ENCODE data around the gene CD86. TPM values are rescaled to one million over a fixed set of nuclear protein-coding genes. Genes with fewer than 3 reads are reported as not detected.

CD86 gene
- polyA plus RNA-seq, 2 donors = 0.39 to 0.85 TPM

- no peaks in the 10 kb centered on the region for H3K36me3 ChIP-seq (ENCODE audit: control insufficient read depth in 2 of 2, insufficient read depth in 2 of 2, low read length in 1 of 2)
- H3K27ac ChIP-seq (ENCODE audit: low read depth in 2 of 2, low read length in 1 of 2) = no peak overlapping the region
- WGBS, 2 donors = 74 to 76% methylated on average over 6 of the region's 6 CpGs
- no peaks in the 10 kb centered on the region for H3K4me1 ChIP-seq (ENCODE audit: control insufficient read depth in 2 of 2, insufficient read depth in 2 of 2, low read length in 1 of 2)
- H3K27me3 ChIP-seq (ENCODE audit: control insufficient read depth in 1 of 2, insufficient read depth in 2 of 2, low read length in 2 of 2) = no peaks in the 10 kb centered on the region
- H3K9me3 ChIP-seq (ENCODE audit: control insufficient read depth in 2 of 2, insufficient read depth in 1 of 2, low read depth in 1 of 2, low read length in 1 of 2) = no peaks in the 10 kb centered on the region
- no peak overlapping the region for H3K4me3 ChIP-seq (ENCODE audit: low read depth in 1 of 2, low read length in 2 of 2)
These were observed 19.6 kb downstream of the CD86 start for GRCh38 chr3:122074621-122075265.

- Histone ChIP-seq H3K9me3 (ENCODE audit: control insufficient read depth in 2 of 2, insufficient read depth in 1 of 2, low read depth in 1 of 2, low read length in 1 of 2) (no peaks in the 10 kb centered on the region), H3K27ac (ENCODE audit: low read depth in 2 of 2, low read length in 1 of 2) (no peak overlapping the region), H3K4me3 (ENCODE audit: low read depth in 1 of 2, low read length in 2 of 2) (no peak overlapping the region), H3K27me3 (ENCODE audit: control insufficient read depth in 1 of 2, insufficient read depth in 2 of 2, low read length in 2 of 2) (no peaks in the 10 kb centered on the region), H3K36me3 (ENCODE audit: control insufficient read depth in 2 of 2, insufficient read depth in 2 of 2, low read length in 1 of 2) (no peaks in the 10 kb centered on the region), H3K4me1 (ENCODE audit: control insufficient read depth in 2 of 2, insufficient read depth in 2 of 2, low read length in 1 of 2) (no peaks in the 10 kb centered on the region)
- 62 to 75% methylated on average over 4 of the region's 4 CpGs for WGBS, 2 donors
These were observed 21.5 kb downstream of the CD86 start for GRCh38 chr3:122076491-122077292.

GRCh38 chr3:122077293-122078234 lies 22.4 kb downstream of the CD86 start:
- H3K4me3 ChIP-seq (ENCODE audit: low read depth in 1 of 2, low read length in 2 of 2) = no peak overlapping the region
- no peaks in the 10 kb centered on the region for H3K9me3 ChIP-seq (ENCODE audit: control insufficient read depth in 2 of 2, insufficient read depth in 1 of 2, low read depth in 1 of 2, low read length in 1 of 2)
- H3K36me3 ChIP-seq (ENCODE audit: control insufficient read depth in 2 of 2, insufficient read depth in 2 of 2, low read length in 1 of 2) = no peaks in the 10 kb centered on the region
- WGBS, 2 donors = 57 to 64% methylated on average over 9 of the region's 9 CpGs
- H3K4me1 ChIP-seq (ENCODE audit: control insufficient read depth in 2 of 2, insufficient read depth in 2 of 2, low read length in 1 of 2) = no peaks in the 10 kb centered on the region
- no peak overlapping the region for H3K27ac ChIP-seq (ENCODE audit: low read depth in 2 of 2, low read length in 1 of 2)
- H3K27me3 ChIP-seq (ENCODE audit: control insufficient read depth in 1 of 2, insufficient read depth in 2 of 2, low read length in 2 of 2) = no peaks in the 10 kb centered on the region

GRCh38 chr3:122078235-122078935 lies 23.2 kb downstream of the CD86 start:
- Histone ChIP-seq H3K27me3 (ENCODE audit: control insufficient read depth in 1 of 2, insufficient read depth in 2 of 2, low read length in 2 of 2) (no peaks in the 10 kb centered on the region), H3K9me3 (ENCODE audit: control insufficient read depth in 2 of 2, insufficient read depth in 1 of 2, low read depth in 1 of 2, low read length in 1 of 2) (no peaks in the 10 kb centered on the region), H3K4me3 (ENCODE audit: low read depth in 1 of 2, low read length in 2 of 2) (no peak overlapping the region), H3K36me3 (ENCODE audit: control insufficient read depth in 2 of 2, insufficient read depth in 2 of 2, low read length in 1 of 2) (no peaks in the 10 kb centered on the region), H3K4me1 (ENCODE audit: control insufficient read depth in 2 of 2, insufficient read depth in 2 of 2, low read length in 1 of 2) (no peaks in the 10 kb centered on the region), H3K27ac (ENCODE audit: low read depth in 2 of 2, low read length in 1 of 2) (no peak overlapping the region)
- whole genome bisulfite sequencing, 2 donors = 64 to 66% methylated on average over 8 of the region's 8 CpGs

- Histone ChIP-seq H3K36me3 (ENCODE audit: control insufficient read depth in 2 of 2, insufficient read depth in 2 of 2, low read length in 1 of 2) (no peaks in the 10 kb centered on the region), H3K27me3 (ENCODE audit: control insufficient read depth in 1 of 2, insufficient read depth in 2 of 2, low read length in 2 of 2) (no peaks in the 10 kb centered on the region), H3K27ac (ENCODE audit: low read depth in 2 of 2, low read length in 1 of 2) (no peak overlapping the region), H3K4me3 (ENCODE audit: low read depth in 1 of 2, low read length in 2 of 2) (no peak overlapping the region), H3K4me1 (ENCODE audit: control insufficient read depth in 2 of 2, insufficient read depth in 2 of 2, low read length in 1 of 2) (no peaks in the 10 kb centered on the region), H3K9me3 (ENCODE audit: control insufficient read depth in 2 of 2, insufficient read depth in 1 of 2, low read depth in 1 of 2, low read length in 1 of 2) (no peaks in the 10 kb centered on the region)
- WGBS, 2 donors = 93 to 97% methylated on average over 8 of the region's 8 CpGs
These were observed 24.5 kb downstream of the CD86 start for GRCh38 chr3:122079524-122080206.

DNA sequence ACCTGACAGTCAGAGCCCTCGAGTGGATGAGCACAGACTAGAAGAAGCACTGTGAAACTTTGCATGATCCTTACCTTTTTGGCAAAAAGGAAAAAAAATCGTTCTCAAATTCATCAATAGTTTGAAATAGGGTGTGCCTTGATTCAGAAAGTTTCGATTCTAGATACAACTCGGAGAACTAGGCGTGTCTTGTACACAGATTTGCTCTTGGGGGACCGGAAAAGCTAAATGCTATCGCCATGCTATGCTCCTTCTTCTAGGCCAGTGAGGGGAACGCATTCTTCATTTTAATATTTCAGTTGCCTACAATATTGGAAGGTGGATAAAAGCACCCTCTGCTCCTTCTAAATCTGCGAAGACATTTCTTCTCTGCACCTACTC lies 25.0 kb downstream of the CD86 start:
- no peak overlapping the region for H3K27ac ChIP-seq (ENCODE audit: low read depth in 2 of 2, low read length in 1 of 2)
- no peak overlapping the region for H3K4me3 ChIP-seq (ENCODE audit: low read depth in 1 of 2, low read length in 2 of 2)
- no peaks in the 10 kb centered on the region for H3K36me3 ChIP-seq (ENCODE audit: control insufficient read depth in 2 of 2, insufficient read depth in 2 of 2, low read length in 1 of 2)
- WGBS, 2 donors = 86% methylated on average over 9 of the region's 9 CpGs
- no peaks in the 10 kb centered on the region for H3K27me3 ChIP-seq (ENCODE audit: control insufficient read depth in 1 of 2, insufficient read depth in 2 of 2, low read length in 2 of 2)
- no peaks in the 10 kb centered on the region for H3K9me3 ChIP-seq (ENCODE audit: control insufficient read depth in 2 of 2, insufficient read depth in 1 of 2, low read depth in 1 of 2, low read length in 1 of 2)
- no peaks in the 10 kb centered on the region for H3K4me1 ChIP-seq (ENCODE audit: control insufficient read depth in 2 of 2, insufficient read depth in 2 of 2, low read length in 1 of 2)

- Histone ChIP-seq H3K27me3 (ENCODE audit: control insufficient read depth in 1 of 2, insufficient read depth in 2 of 2, low read length in 2 of 2) (no peaks in the 10 kb centered on the region), H3K4me1 (ENCODE audit: control insufficient read depth in 2 of 2, insufficient read depth in 2 of 2, low read length in 1 of 2) (peaks cover 0 to 6% of the 10 kb centered on the region in 2 donors), H3K27ac (ENCODE audit: low read depth in 2 of 2, low read length in 1 of 2) (peak overlapping the region; percentile 16 to 61), H3K9me3 (ENCODE audit: control insufficient read depth in 2 of 2, insufficient read depth in 1 of 2, low read depth in 1 of 2, low read length in 1 of 2) (no peaks in the 10 kb centered on the region), H3K36me3 (ENCODE audit: control insufficient read depth in 2 of 2, insufficient read depth in 2 of 2, low read length in 1 of 2) (no peaks in the 10 kb centered on the region), H3K4me3 (ENCODE audit: low read depth in 1 of 2, low read length in 2 of 2) (no peak overlapping the region)
- 56 to 57% methylated on average over 7 of the region's 7 CpGs for WGBS, 2 donors
These were observed 26.5 kb downstream of the CD86 start for GRCh38 chr3:122081543-122082247.

DNA sequence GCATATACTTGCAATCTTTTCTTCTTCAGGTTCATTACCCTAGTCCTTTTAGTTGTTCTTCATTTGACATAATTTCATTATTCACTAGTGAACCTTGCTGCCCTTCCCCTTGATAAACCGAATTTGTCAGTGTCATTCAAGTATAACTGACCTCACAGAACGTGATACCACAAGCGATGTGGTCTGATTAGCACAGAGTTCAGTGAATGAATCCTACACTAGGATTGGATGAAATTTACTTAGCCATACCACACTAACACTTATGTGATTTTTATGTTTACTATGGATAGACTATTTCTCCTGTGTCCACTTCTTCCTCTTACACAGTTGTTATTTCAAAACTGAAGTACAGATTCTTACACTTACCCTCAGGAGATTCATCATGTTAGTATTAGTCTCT lies 27.2 kb downstream of the CD86 start:
- H3K27ac ChIP-seq (ENCODE audit: low read depth in 2 of 2, low read length in 1 of 2) = no peak overlapping the region
- no peaks in the 10 kb centered on the region for H3K27me3 ChIP-seq (ENCODE audit: control insufficient read depth in 1 of 2, insufficient read depth in 2 of 2, low read length in 2 of 2)
- no peak overlapping the region for H3K4me3 ChIP-seq (ENCODE audit: low read depth in 1 of 2, low read length in 2 of 2)
- peaks cover 0 to 6% of the 10 kb centered on the region in 2 donors for H3K4me1 ChIP-seq (ENCODE audit: control insufficient read depth in 2 of 2, insufficient read depth in 2 of 2, low read length in 1 of 2)
- no peaks in the 10 kb centered on the region for H3K36me3 ChIP-seq (ENCODE audit: control insufficient read depth in 2 of 2, insufficient read depth in 2 of 2, low read length in 1 of 2)
- H3K9me3 ChIP-seq (ENCODE audit: control insufficient read depth in 2 of 2, insufficient read depth in 1 of 2, low read depth in 1 of 2, low read length in 1 of 2) = no peaks in the 10 kb centered on the region
- WGBS, 2 donors = 56 to 71% methylated on average over 3 of the region's 3 CpGs

Measured in esophagus (tissue), 2 donors.